ENCODE measurements around the gene AREL1.

GRCh38 chr14:74620497-74620921 lies 92.4 kb downstream of the AREL1 start:
- no peak for TF ChIP-seq CTCF (tag by site-specific recombination; IDR thresholded peaks at IDR 0.05)
- TF ChIP-seq BCL11A (tag by site-specific recombination; IDR thresholded peaks at IDR 0.05; ENCODE audit: low read depth) = no peak
- TF ChIP-seq BCL11B (tag by site-specific recombination; IDR thresholded peaks at IDR 0.05; ENCODE audit: low read depth) = no peak
- TF ChIP-seq REPIN1 (tag by site-specific recombination; IDR thresholded peaks at IDR 0.05; ENCODE audit: low read depth) = no peak
